Endothelial cell of umbilical vein (primary cell): ENCODE measurements around the gene RAB7A. TPM values are rescaled to one million over a fixed set of nuclear protein-coding genes. Genes with fewer than 3 reads are reported as not detected.
"Not testable (repeated sequence)": the region's sequence is repeated elsewhere in the genome, so short reads cannot be mapped to it uniquely, and the experiment has no call there.

Source experiments
- BruUV-seq: library from RNA; stranded (reverse); fragments of 400-500 nt; replicated peaks from 2 replicates; lab custom pipeline; 2021; lab: Mats Ljungman, UMichigan
- CTCF ChIA-PET: fragments of 300-600, 350-600 bp; sonication (Branson Sonifier 250); formaldehyde crosslinking; loops from one replicate; lab custom pipeline; 2021; ENCODE audit warnings: antibody characterized with exemption, inconsistent platforms; lab: Charles Lee
- POLR2A ChIA-PET: fragments of 300-600, 350-600 bp; sonication (Branson Sonifier 250); formaldehyde crosslinking; loops from one replicate; lab custom pipeline; 2021; ENCODE audit warnings: antibody characterized with exemption, inconsistent platforms; lab: Charles Lee
- DNase-seq: peaks from one replicate; pipeline ENCODE4 v3.0.0-alpha.2; 2011; ENCODE audit warnings: low read depth, low spot score
- FAIRE-seq: peaks from 2 replicates; lab custom pipeline; 2011; peaks lifted over from hg19 to GRCh38; lab: Jason Lieb, UNC
- H2AFZ ChIP-seq: 2 replicates; pipeline ENCODE4 v1.6.0; 2012; ENCODE audit warnings: low read depth, low read length, control low read depth, inconsistent platforms
- H3K27ac ChIP-seq: 2 replicates; pipeline ENCODE4 v1.5.1; 2011; ENCODE audit warnings: low read depth, mild to moderate bottlenecking, control low read depth, low read length, moderate library complexity; ENCODE audit not compliant: insufficient read depth
- H3K27me3 ChIP-seq, 2 experiments: 2 replicates each; pipeline versions ENCODE4 v1.6.0 to v1.6.1; 2011; ENCODE audit warnings: low read length in 2 of 2, mixed read lengths in 1 of 2; ENCODE audit not compliant: control insufficient read depth in 2 of 2, insufficient read depth in 2 of 2
- H3K36me3 ChIP-seq, 2 experiments: 2 replicates in 1 of 2; 3 replicates in 1 of 2; pipeline ENCODE4 v1.5.1; 2011; ENCODE audit warnings: low read length in 2 of 2, mild to moderate bottlenecking in 1 of 2, moderate library complexity in 1 of 2; ENCODE audit not compliant: control insufficient read depth in 2 of 2, insufficient read depth in 2 of 2; ENCODE audit errors: extremely low read depth in 1 of 2
- H3K4me1 ChIP-seq: 3 replicates; pipeline ENCODE4 v1.5.1; 2011; ENCODE audit warnings: mild to moderate bottlenecking, low read length; ENCODE audit not compliant: control insufficient read depth, insufficient read depth; ENCODE audit errors: extremely low read depth
- H3K4me2 ChIP-seq: 2 replicates; pipeline ENCODE4 v1.6.1; 2011; ENCODE audit warnings: low read length, control low read depth, mixed read lengths; ENCODE audit not compliant: insufficient read depth
- H3K4me3 ChIP-seq, 3 experiments: fragments of 200-600 bp in 1 of 3; sonication (generic), shearing (Covaris generic) in 1 of 3; replicated peaks in 1 of 3; 2 replicates each; pipeline ENCODE4 v1.5.1; 2011 to 2016; ENCODE audit warnings: control low read depth in 3 of 3, low read length in 3 of 3, mild to moderate bottlenecking in 2 of 3, inconsistent platforms in 1 of 3, low read depth in 1 of 3, moderate library complexity in 1 of 3; ENCODE audit not compliant: insufficient read depth in 1 of 3
- H3K79me2 ChIP-seq: 2 replicates; pipeline ENCODE4 v1.6.0; 2012; ENCODE audit warnings: low read length, inconsistent platforms; ENCODE audit not compliant: control insufficient read depth, insufficient read depth
- H3K9ac ChIP-seq: replicated peaks from 2 replicates; pipeline ENCODE3; 2011; ENCODE audit warnings: low read length, control low read depth; ENCODE audit not compliant: insufficient read depth; ENCODE audit errors: extremely low read depth
- H3K9me1 ChIP-seq: replicated peaks from 3 replicates; pipeline ENCODE4 v1.6.0; 2011; ENCODE audit warnings: mild to moderate bottlenecking, low read length; ENCODE audit not compliant: control insufficient read depth, insufficient read depth; ENCODE audit errors: extremely low read depth
- H3K9me3 ChIP-seq: replicated peaks from 2 replicates; pipeline ENCODE4 v1.5.1; 2012; ENCODE audit warnings: low read length, inconsistent platforms; ENCODE audit not compliant: control insufficient read depth, insufficient read depth
- H4K20me1 ChIP-seq: replicated peaks from 2 replicates; pipeline ENCODE3; 2011; ENCODE audit warnings: mild to moderate bottlenecking, low read length; ENCODE audit not compliant: control insufficient read depth, insufficient read depth; ENCODE audit errors: extremely low read depth
- dilution Hi-C: fragments of 300-500 bp; cut with MboI; formaldehyde crosslinking; loops from one replicate; pipeline ENCODE4 v1.15.0; 2019; ENCODE audit warnings: low sequenced_read_pairs; ENCODE audit not compliant: extremely low pct_ligation_motif_present
- intact Hi-C: fragments of 100-400 bp; cut with micrococcal nuclease; formaldehyde crosslinking; loops from one replicate; pipeline ENCODE4 v1.10.0; 2022
- polyA plus RNA-seq, 4 experiments: library from polyadenylated mRNA; depleted of rRNA in 3 of 4; stranded (reverse) in 3 of 4; unstranded in 1 of 4; fragments of >200 nt; gene quantifications; 2 replicates each; pipeline versions ENCODE4 v1.2.1 to v1.2.3, GENCODE V29; 2011 to 2012; ENCODE audit warnings: missing spikeins in 1 of 4
- total RNA-seq: library from RNA; stranded (reverse); gene quantifications from 2 replicates; pipeline ENCODE4 v1.2.3, GENCODE V29; 2021

The RAB7A gene
- total and polyA plus RNA-seq, 2 donors (not counting 3 experiments of a cell fraction or from before 2014, with no cell fraction given) = 243 to 262 TPM

- dilution Hi-C loops, intact Hi-C loops: not testable (repeated sequence)
These were observed 103.1 kb downstream of the RAB7A start for GRCh38 chr3:128829087-128829486.

GRCh38 chr3:128829925-128830625 is 104.1 kb downstream of the RAB7A start:
- H3K4me3 ChIP-seq, intact Hi-C loops, dilution Hi-C loops, H3K9me3 ChIP-seq, H3K4me2 ChIP-seq, DNase-seq, H3K27me3 ChIP-seq, H3K36me3 ChIP-seq, H2AFZ ChIP-seq, H4K20me1 ChIP-seq, POLR2A ChIA-PET, H3K79me2 ChIP-seq, BruUV-seq, H3K9me1 ChIP-seq, H3K9ac ChIP-seq, H3K4me1 ChIP-seq, H3K27ac ChIP-seq, CTCF ChIA-PET, FAIRE-seq: not testable (repeated sequence)

More at GRCh38 chr3:128829087-128829486, 103.1 kb downstream of the RAB7A start:
- H3K9ac ChIP-seq, H2AFZ ChIP-seq, CTCF ChIA-PET, H3K27me3 ChIP-seq, H3K4me3 ChIP-seq, DNase-seq, H4K20me1 ChIP-seq, H3K27ac ChIP-seq, FAIRE-seq, H3K36me3 ChIP-seq, H3K9me1 ChIP-seq, POLR2A ChIA-PET, H3K4me2 ChIP-seq, H3K4me1 ChIP-seq, BruUV-seq, H3K9me3 ChIP-seq, H3K79me2 ChIP-seq: not testable (repeated sequence)

GRCh38 chr3:128830762-128831161 is 104.8 kb downstream of the RAB7A start:
- intact Hi-C loops, H3K9me3 ChIP-seq, BruUV-seq, H3K27me3 ChIP-seq, H4K20me1 ChIP-seq, H3K4me2 ChIP-seq, H2AFZ ChIP-seq, dilution Hi-C loops, H3K9me1 ChIP-seq, DNase-seq, H3K27ac ChIP-seq, FAIRE-seq, H3K79me2 ChIP-seq, H3K36me3 ChIP-seq, POLR2A ChIA-PET, H3K4me3 ChIP-seq, H3K4me1 ChIP-seq, H3K9ac ChIP-seq, CTCF ChIA-PET: not testable (repeated sequence)

GRCh38 chr3:128832979-128833378 is 107.0 kb downstream of the RAB7A start:
- DNase-seq, H3K27ac ChIP-seq, H2AFZ ChIP-seq, FAIRE-seq, H3K79me2 ChIP-seq, H3K4me3 ChIP-seq, dilution Hi-C loops, CTCF ChIA-PET, H3K36me3 ChIP-seq, H3K9me1 ChIP-seq, H3K4me1 ChIP-seq, H3K4me2 ChIP-seq, H3K9ac ChIP-seq, intact Hi-C loops, BruUV-seq, H3K9me3 ChIP-seq, POLR2A ChIA-PET, H3K27me3 ChIP-seq, H4K20me1 ChIP-seq: not testable (repeated sequence)
